GM04503 (cell line): ENCODE measurements around the gene ASTN2.
"Not testable (repeated sequence)": the region's sequence is repeated elsewhere in the genome, so short reads cannot be mapped to it uniquely, and the experiment has no call there.

Source experiments
- DNase-seq: peaks from one replicate; pipeline ENCODE4 v3.0.0-alpha.2; 2012; ENCODE audit warnings: low read depth

Gene ASTN2

GRCh38 chr9:117074784-117075520 is 339.9 kb downstream of the ASTN2 start:
- DNase-seq, result no peak

DNA sequence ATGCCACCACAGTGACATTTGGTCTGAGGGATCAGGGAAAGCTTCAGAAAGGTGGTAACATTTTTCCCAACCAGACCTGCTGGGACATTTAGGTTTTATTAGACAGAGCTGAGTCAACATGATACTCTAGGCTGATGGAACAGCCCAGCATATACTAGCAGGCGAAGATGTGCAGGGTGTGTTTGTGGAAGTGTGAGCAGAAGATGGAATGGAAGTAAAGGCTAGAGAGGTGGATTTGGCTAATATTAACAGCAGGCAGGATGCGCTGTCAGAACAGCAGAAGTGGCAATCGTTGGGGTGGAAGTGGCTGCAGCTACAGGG is 340.6 kb downstream of the ASTN2 start:
- DNase-seq, result no peak

GRCh38 chr9:117073539-117074341 is 341.1 kb downstream of the ASTN2 start:
- DNase-seq, result no peak

GRCh38 chr9:117073071-117073470 is 341.8 kb downstream of the ASTN2 start:
- no peak for DNase-seq

- DNase-seq, result no peak
Observed at GRCh38 chr9:117072216-117072615, 342.6 kb downstream of the ASTN2 start.

- DNase-seq, result not testable (repeated sequence)
Observed at GRCh38 chr9:117071673-117072207, 343.1 kb downstream of the ASTN2 start.

GRCh38 chr9:117063721-117064471 is 351.0 kb downstream of the ASTN2 start:
- no peak for DNase-seq

DNA sequence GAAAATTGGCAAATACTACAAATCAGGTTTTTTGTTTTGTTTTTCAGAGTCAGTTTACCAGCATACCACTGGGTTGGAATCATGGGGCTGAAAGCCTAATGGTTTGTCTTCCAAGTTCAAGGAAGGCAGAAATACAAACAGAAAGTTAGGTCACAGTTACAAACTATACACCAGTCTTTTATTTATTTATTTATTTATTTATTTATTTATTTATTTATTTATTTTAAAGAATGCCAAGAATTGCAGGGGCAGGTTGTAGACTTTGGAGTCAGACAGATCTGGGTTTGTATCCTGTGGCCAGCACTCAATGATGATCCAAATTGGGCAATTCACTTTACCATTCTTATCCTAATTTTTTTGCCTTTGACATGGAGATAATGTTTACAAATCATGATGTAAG is 353.9 kb downstream of the ASTN2 start:
- no peak for DNase-seq

DNA sequence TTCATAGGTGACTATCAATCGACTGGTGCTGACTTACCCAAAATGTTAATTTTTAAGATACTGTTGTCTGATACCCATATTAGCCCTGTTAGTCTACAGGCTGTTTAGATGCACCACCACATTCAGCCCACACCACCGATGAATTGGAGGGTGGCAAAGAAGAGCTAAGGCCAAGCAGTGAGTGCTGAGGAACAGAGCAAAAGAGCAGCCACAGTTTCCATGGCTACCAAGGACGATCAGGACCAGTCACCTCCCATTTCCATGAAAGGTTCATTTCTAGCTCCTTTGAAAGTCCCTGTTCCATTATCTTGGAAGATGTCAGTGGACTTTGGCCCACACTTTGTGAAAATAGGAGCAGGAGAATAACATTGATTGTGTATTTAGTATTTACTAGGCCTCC is 364.9 kb downstream of the ASTN2 start:
- no peak for DNase-seq

GRCh38 chr9:117046666-117047327 is 368.1 kb downstream of the ASTN2 start:
- DNase-seq, result no peak

GRCh38 chr9:117044241-117044640 is 370.6 kb downstream of the ASTN2 start:
- no peak for DNase-seq

DNA sequence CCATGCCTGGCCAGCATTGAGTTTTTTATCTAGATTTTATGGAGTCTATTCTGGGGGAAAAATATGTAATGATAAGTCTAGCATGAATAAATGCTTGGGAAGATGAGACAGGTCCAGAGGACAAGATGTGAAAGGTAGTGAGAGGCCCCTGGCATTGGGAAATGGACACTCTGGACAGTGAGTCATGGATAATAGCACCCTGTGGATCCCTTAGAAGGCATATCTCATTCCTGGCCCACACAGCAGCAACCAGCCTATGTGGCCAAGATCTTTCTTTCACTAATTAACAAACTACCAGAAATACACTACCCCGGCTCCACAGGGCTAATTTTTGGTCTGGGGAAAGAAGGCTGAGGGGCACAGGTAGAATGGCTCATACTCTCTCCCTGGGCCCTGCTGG is 371.7 kb downstream of the ASTN2 start:
- DNase-seq, result no peak

- no peak for DNase-seq
Observed at GRCh38 chr9:117035546-117035945, 379.3 kb downstream of the ASTN2 start.

- no peak for DNase-seq
Observed at GRCh38 chr9:117034866-117035265, 380.0 kb downstream of the ASTN2 start.

DNA sequence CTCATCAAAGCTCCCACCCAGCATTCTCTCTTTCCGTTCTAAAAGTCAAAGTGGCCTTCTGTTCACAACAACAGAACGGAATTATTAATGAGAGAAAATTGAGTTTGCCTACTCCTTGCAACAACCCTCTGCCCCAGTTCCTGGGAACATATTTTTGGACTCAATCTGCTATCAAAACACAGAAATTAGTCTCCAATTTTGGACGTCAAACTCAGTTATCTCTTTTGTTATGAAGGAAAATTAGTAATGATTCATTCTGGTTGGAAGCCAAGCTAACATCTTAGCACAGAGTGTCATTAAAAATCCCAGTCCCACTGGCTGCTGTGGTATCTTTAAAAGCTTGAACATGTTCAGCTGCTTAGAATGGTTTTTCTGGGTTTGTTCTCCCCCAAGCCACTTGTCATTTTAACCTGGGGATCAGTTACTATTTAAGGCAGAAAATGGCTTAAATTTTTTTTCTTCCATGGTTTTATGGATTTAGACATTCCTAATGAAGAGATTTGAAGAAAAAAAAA is 384.5 kb downstream of the ASTN2 start:
- DNase-seq, result no peak

DNA sequence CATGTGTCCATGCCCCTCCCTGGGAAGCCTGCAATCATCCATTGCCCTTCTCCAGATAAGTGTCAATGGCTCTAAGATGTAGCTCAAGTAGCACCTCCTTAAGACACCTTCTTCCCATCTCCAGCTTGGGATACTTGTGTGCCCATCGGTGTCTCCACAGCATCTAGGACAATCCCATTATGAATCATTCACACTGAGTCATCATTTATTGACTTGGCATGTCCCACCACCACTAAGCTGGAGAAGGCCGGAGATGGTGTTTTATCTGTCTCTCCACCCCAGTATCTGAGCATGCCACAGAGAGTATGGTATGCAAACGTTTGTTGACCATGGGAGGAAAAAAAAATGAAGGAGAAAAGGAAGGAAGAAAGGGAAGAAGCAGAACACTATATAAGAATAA is 385.5 kb downstream of the ASTN2 start:
- no peak for DNase-seq

GRCh38 chr9:117028103-117028858 is 386.6 kb downstream of the ASTN2 start:
- no peak for DNase-seq

GRCh38 chr9:117021906-117022305 is 393.0 kb downstream of the ASTN2 start:
- no peak for DNase-seq

DNA sequence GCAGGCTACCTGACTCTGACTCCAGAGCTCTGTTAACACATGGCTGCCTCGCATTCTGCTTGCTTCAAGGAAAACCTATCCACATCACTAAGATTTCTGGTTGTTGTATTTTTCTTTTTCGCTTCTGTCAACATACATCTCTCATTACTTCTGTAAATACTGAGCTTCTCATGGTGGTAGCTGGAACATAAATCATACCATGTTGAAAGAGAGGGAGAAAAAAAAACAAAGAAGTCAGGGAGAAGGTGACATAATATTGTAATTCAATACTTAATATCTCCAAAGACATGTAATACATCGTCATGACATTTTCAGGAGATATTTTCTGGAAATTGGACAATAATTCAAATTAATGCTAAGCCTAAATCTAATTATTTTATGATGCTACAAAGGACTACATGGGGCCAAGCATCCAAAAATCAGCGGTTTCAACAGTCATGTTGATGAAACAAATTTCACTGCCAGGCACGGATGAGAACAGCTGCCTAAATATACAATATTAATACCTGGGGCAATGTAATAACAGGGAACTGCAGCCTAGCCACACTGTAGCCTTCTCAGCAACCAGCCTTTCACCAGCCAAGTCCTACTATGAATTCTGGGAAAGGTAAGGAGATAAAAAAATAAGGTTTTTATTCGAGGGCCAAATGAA is 395.8 kb downstream of the ASTN2 start:
- no peak for DNase-seq

DNA sequence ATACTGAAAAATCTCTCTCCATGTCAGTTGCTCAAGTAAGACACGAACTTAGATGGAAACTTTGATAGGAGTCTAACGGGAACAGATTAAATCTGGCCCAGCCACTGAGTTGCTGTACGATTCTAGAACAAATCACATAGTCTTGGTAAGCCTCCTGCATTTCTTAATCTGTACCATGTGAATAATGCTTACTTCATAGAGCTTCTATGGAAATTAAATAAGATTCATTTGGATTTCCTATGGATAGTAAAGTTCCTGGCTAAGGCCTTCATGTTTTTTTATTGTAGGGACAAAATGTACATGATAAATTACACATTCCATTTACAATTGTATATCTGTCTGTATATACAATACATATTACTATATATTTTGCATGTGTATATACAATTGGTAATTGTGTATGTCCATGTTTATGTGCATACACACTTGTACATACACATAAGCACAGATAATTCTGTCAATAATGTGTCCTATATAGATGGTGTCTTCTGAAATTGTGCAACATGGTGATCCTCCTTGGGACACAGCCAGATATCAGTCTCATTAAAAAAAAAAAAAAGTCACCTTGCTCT is 397.4 kb downstream of the ASTN2 start:
- DNase-seq, result no peak
